ENCODE measurements around the gene RPRD1B.

- TF ChIP-seq, protein P1, sequence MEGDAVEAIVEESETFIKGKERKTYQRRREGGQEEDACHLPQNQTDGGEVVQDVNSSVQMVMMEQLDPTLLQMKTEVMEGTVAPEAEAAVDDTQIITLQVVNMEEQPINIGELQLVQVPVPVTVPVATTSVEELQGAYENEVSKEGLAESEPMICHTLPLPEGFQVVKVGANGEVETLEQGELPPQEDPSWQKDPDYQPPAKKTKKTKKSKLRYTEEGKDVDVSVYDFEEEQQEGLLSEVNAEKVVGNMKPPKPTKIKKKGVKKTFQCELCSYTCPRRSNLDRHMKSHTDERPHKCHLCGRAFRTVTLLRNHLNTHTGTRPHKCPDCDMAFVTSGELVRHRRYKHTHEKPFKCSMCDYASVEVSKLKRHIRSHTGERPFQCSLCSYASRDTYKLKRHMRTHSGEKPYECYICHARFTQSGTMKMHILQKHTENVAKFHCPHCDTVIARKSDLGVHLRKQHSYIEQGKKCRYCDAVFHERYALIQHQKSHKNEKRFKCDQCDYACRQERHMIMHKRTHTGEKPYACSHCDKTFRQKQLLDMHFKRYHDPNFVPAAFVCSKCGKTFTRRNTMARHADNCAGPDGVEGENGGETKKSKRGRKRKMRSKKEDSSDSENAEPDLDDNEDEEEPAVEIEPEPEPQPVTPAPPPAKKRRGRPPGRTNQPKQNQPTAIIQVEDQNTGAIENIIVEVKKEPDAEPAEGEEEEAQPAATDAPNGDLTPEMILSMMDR (IDR thresholded peaks at IDR 0.05) = no peak
- no peak for TF ChIP-seq ZFX (IDR thresholded peaks at IDR 0.05; ENCODE audit: borderline replicate concordance)
These were observed 633 bp downstream of the RPRD1B start for GRCh38 chr20:38034108-38034649.
